ENCODE results near the gene LIG4.

DNA sequence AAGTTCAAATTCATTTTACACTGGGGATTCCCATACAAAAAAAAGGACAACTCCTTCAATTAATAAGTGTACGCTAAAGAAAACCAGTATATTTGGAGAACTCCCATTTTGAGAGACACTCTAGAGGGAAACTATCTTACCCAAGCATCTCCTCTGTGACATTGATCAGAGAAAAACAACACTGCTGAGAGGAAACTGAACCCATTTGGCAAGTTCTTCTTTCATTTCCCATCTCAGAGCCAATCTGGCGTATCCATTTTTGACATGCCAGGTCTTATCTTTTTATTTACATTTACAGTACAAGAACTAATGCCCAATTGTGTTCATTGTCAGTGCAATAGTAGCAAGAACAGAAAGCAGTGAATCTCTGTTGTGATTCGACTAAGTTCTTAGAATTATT, 30.1 kb downstream of the LIG4 start:
- TF ChIP-seq, protein P1, sequence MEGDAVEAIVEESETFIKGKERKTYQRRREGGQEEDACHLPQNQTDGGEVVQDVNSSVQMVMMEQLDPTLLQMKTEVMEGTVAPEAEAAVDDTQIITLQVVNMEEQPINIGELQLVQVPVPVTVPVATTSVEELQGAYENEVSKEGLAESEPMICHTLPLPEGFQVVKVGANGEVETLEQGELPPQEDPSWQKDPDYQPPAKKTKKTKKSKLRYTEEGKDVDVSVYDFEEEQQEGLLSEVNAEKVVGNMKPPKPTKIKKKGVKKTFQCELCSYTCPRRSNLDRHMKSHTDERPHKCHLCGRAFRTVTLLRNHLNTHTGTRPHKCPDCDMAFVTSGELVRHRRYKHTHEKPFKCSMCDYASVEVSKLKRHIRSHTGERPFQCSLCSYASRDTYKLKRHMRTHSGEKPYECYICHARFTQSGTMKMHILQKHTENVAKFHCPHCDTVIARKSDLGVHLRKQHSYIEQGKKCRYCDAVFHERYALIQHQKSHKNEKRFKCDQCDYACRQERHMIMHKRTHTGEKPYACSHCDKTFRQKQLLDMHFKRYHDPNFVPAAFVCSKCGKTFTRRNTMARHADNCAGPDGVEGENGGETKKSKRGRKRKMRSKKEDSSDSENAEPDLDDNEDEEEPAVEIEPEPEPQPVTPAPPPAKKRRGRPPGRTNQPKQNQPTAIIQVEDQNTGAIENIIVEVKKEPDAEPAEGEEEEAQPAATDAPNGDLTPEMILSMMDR (conservative IDR thresholded peaks at IDR 0.05; ENCODE audit: low read depth, low read length) = no peak
- TF ChIP-seq EZH2 (IDR thresholded peaks at IDR 0.05; ENCODE audit: borderline replicate concordance, low read depth, low read length, poor library complexity, severe bottlenecking) = no peak

All from A673 (cell line).